SK-N-SH (cell line): Measurements from ENCODE around the gene CETN2.

ENCODE experiments used
- CTCF ChIP-seq: fragments of 200-600 bp; sonication (generic); IDR thresholded peaks from 2 replicates; pipeline ENCODE4 v1.6.1; 2017; ENCODE audit warnings: antibody characterized with exemption, mild to moderate bottlenecking, moderate library complexity
- EZH2phosphoT487 ChIP-seq: fragments of 200-600 bp; sonication (generic); IDR thresholded peaks from 2 replicates; pipeline ENCODE4 v1.6.1; 2017; ENCODE audit warnings: low read depth, mixed run types, mild to moderate bottlenecking, antibody characterized with exemption, moderate library complexity, borderline replicate concordance
- GABPA ChIP-seq: IDR thresholded peaks from 2 replicates; pipeline ENCODE4 v1.4.0; 2012; ENCODE audit warnings: low read depth, mild to moderate bottlenecking
- JUND ChIP-seq: IDR thresholded peaks from 2 replicates; pipeline ENCODE4 v1.4.0; 2012
- RAD21 ChIP-seq: IDR thresholded peaks from 2 replicates; pipeline ENCODE4 v1.6.1; 2012; ENCODE audit warnings: mild to moderate bottlenecking, low read length
- TCF12 ChIP-seq: IDR thresholded peaks from 2 replicates; pipeline ENCODE4 v1.4.0; 2012

GRCh38 chrX:152845618-152846240 lies 15.2 kb upstream of the CETN2 start:
- TF ChIP-seq JUND (no peak), GABPA (no peak), CTCF (no peak), EZH2phosphoT487 (no peak), RAD21 (no peak), TCF12 (no peak)
